Glutamatergic neuron (in vitro differentiated cells): ENCODE results near the gene MINDY2. TPM values are rescaled to one million over a fixed set of nuclear protein-coding genes. Genes with fewer than 3 reads are reported as not detected.

Source experiments
- DNase-seq: peaks from one replicate; pipeline ENCODE4 v3.0.0; 2022
- H3K27ac Mint-ChIP-seq: one replicate; pipeline ENCODE4 v1.8.0; 2020; ENCODE audit warnings: mild to moderate bottlenecking, mixed read lengths, inconsistent platforms; ENCODE audit not compliant: unreplicated experiment
- H3K27me3 Mint-ChIP-seq: one replicate; pipeline ENCODE4 v1.8.0; 2020; ENCODE audit warnings: mild to moderate bottlenecking, moderate library complexity, mixed read lengths, inconsistent platforms; ENCODE audit not compliant: unreplicated experiment
- H3K36me3 Mint-ChIP-seq: one replicate; pipeline ENCODE4 v1.8.0; 2020; ENCODE audit warnings: mild to moderate bottlenecking, mixed read lengths, inconsistent platforms; ENCODE audit not compliant: unreplicated experiment
- H3K4me1 Mint-ChIP-seq: one replicate; pipeline ENCODE4 v1.8.0; 2020; ENCODE audit warnings: mild to moderate bottlenecking, low read depth, mixed read lengths, inconsistent platforms; ENCODE audit not compliant: unreplicated experiment
- H3K4me3 Mint-ChIP-seq: one replicate; pipeline ENCODE4 v1.8.0; 2020; ENCODE audit warnings: mild to moderate bottlenecking, mixed read lengths, inconsistent platforms; ENCODE audit not compliant: unreplicated experiment
- H3K9me3 Mint-ChIP-seq: one replicate; pipeline ENCODE4 v1.8.0; 2020; ENCODE audit warnings: mild to moderate bottlenecking, moderate library complexity, mixed read lengths, inconsistent platforms; ENCODE audit not compliant: unreplicated experiment
- CTCF ChIP-seq: fragments of 200-600 bp; sonication (generic); IDR thresholded peaks from one replicate; pipeline ENCODE4 v1.5.0; 2021; ENCODE audit not compliant: partially characterized antibody, unreplicated experiment
- total RNA-seq: library from RNA; stranded (reverse); fragmentation: NEBNext Ultra II Directional; extraction: Animal tissue kit (Norgen Biotek cat#: 25700); gene quantifications from one replicate; pipeline ENCODE4 v1.2.1, GENCODE V29; 2021; ENCODE audit not compliant: unreplicated experiment

MINDY2 gene
- total RNA-seq, 1 donor from 2014 or later: 34.3 TPM

GRCh38 chr15:58748040-58748851 lies 22.9 kb upstream of the MINDY2 start:
- TF ChIP-seq CTCF: no peak
- Mint-ChIP-seq H3K4me3 (peak overlapping the region; percentile 94), H3K27me3 (peaks cover 5% of the 10 kb centered on the region), H3K9me3 (peaks cover 6% of the 10 kb centered on the region), H3K4me1 (peaks cover 8% of the 10 kb centered on the region), H3K36me3 (no peaks in the 10 kb centered on the region), H3K27ac (peak overlapping the region; percentile 95)
- DNase-seq: no peak

- Mint-ChIP-seq H3K27ac (peak overlapping the region; percentile 95), H3K36me3 (no peaks in the 10 kb centered on the region), H3K4me1 (peaks cover 8% of the 10 kb centered on the region), H3K9me3 (peaks cover 6% of the 10 kb centered on the region), H3K27me3 (peaks cover 5% of the 10 kb centered on the region), H3K4me3 (peak overlapping the region; percentile 94)
- no peak for TF ChIP-seq CTCF
- peak; percentile 68 for DNase-seq
These were observed 22.1 kb upstream of the MINDY2 start for GRCh38 chr15:58748852-58749531.

- H3K4me3 Mint-ChIP-seq: peak within 1 kb of the TSS; percentile 94
- H3K4me1 Mint-ChIP-seq: peaks cover 8% of the 10 kb centered on the region
- peak; percentile 100 for DNase-seq
- H3K27me3 Mint-ChIP-seq: peaks cover 5% of the 10 kb centered on the region
- peaks cover 6% of the 10 kb centered on the region for H3K9me3 Mint-ChIP-seq
- H3K36me3 Mint-ChIP-seq: no peaks in the 10 kb centered on the region
- H3K27ac Mint-ChIP-seq: peak within 1 kb of the TSS; percentile 95
- no peak for TF ChIP-seq CTCF
These were observed 21.4 kb upstream of the MINDY2 start, which contains the start of gene ADAM10 for GRCh38 chr15:58749532-58750337. ADAM10 (minus strand) TSS chr15:58749707; CDS start chr15:58749534, 173 bp downstream.

GRCh38 chr15:58752716-58753115 lies 18.4 kb upstream of the MINDY2 start:
- Mint-ChIP-seq H3K4me3 (no peak overlapping the region), H3K4me1 (peaks cover 6% of the 10 kb centered on the region), H3K36me3 (no peaks in the 10 kb centered on the region), H3K9me3 (peaks cover 6% of the 10 kb centered on the region), H3K27ac (no peak overlapping the region), H3K27me3 (peaks cover 5% of the 10 kb centered on the region)
- no peak for DNase-seq
- no peak for TF ChIP-seq CTCF
